ENCODE results near the gene ID2. TPM values are rescaled to one million over a fixed set of nuclear protein-coding genes. Genes with fewer than 3 reads are reported as not detected.
A peak's percentile ranks its signal among the peaks of the same experiment; 100 is the strongest.

ID2 gene
- total and polyA plus RNA-seq, 2 of the 13 experiments (the other 11 are each of a cell fraction or from before 2014, with no cell fraction given): 214 to 719 TPM

- TF ChIP-seq HNF1A (IDR thresholded peaks at IDR 0.05; ENCODE audit: low read depth): peak; percentile 36; the same call in 1 of the 2 replicates
- TF ChIP-seq HNF1A (CRISPR knock-in tag; IDR thresholded peaks at IDR 0.05; ENCODE audit: borderline replicate concordance): peak; percentile 86
- peak; percentile 92; the same call in 1 of the 2 replicates for TF ChIP-seq MTERF4 (CRISPR knock-in tag; IDR thresholded peaks at IDR 0.05)
- peak; percentile 79 for TF ChIP-seq HIVEP1 (CRISPR knock-in tag; IDR thresholded peaks at IDR 0.05)
- peak; percentile 94; the same call in 1 of the 2 replicates for TF ChIP-seq KDM5B (CRISPR knock-in tag; IDR thresholded peaks at IDR 0.05; ENCODE audit: borderline replicate concordance)
- TF ChIP-seq ZNF749 (CRISPR knock-in tag; IDR thresholded peaks at IDR 0.05; ENCODE audit: borderline replicate concordance): peak; percentile 75; the same call in 1 of the 2 replicates
- TF ChIP-seq, protein P1, sequence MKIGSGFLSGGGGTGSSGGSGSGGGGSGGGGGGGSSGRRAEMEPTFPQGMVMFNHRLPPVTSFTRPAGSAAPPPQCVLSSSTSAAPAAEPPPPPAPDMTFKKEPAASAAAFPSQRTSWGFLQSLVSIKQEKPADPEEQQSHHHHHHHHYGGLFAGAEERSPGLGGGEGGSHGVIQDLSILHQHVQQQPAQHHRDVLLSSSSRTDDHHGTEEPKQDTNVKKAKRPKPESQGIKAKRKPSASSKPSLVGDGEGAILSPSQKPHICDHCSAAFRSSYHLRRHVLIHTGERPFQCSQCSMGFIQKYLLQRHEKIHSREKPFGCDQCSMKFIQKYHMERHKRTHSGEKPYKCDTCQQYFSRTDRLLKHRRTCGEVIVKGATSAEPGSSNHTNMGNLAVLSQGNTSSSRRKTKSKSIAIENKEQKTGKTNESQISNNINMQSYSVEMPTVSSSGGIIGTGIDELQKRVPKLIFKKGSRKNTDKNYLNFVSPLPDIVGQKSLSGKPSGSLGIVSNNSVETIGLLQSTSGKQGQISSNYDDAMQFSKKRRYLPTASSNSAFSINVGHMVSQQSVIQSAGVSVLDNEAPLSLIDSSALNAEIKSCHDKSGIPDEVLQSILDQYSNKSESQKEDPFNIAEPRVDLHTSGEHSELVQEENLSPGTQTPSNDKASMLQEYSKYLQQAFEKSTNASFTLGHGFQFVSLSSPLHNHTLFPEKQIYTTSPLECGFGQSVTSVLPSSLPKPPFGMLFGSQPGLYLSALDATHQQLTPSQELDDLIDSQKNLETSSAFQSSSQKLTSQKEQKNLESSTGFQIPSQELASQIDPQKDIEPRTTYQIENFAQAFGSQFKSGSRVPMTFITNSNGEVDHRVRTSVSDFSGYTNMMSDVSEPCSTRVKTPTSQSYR (CRISPR knock-in tag; IDR thresholded peaks at IDR 0.05; ENCODE audit: borderline replicate concordance): peak; percentile 34; the same call in 1 of the 2 replicates
- TF ChIP-seq ZNF3 (CRISPR knock-in tag; IDR thresholded peaks at IDR 0.05): peak; percentile 49; the same call in 1 of the 2 replicates
- no peak for TF ChIP-seq KLF13 (CRISPR knock-in tag; IDR thresholded peaks at IDR 0.05)
- peak; percentile 90 for TF ChIP-seq HNRNPK (IDR thresholded peaks at IDR 0.05; ENCODE audit: low read depth, low read length, poor library complexity, severe bottlenecking)
- no peak for TF ChIP-seq ZNF713 (CRISPR knock-in tag; IDR thresholded peaks at IDR 0.05)
- TF ChIP-seq, protein P2, sequence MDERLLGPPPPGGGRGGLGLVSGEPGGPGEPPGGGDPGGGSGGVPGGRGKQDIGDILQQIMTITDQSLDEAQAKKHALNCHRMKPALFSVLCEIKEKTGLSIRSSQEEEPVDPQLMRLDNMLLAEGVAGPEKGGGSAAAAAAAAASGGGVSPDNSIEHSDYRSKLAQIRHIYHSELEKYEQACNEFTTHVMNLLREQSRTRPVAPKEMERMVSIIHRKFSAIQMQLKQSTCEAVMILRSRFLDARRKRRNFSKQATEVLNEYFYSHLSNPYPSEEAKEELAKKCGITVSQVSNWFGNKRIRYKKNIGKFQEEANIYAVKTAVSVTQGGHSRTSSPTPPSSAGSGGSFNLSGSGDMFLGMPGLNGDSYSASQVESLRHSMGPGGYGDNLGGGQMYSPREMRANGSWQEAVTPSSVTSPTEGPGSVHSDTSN (CRISPR knock-in tag; IDR thresholded peaks at IDR 0.05): peak; percentile 97
- peak; percentile 36; the same call in 1 of the 2 replicates for TF ChIP-seq HNF4G (IDR thresholded peaks at IDR 0.05; ENCODE audit: borderline replicate concordance, low read depth, low read length)
- TF ChIP-seq HNF4G (CRISPR knock-in tag; IDR thresholded peaks at IDR 0.05; ENCODE audit: borderline replicate concordance, low read depth): peak; percentile 68
- peak; percentile 98 for TF ChIP-seq EED (CRISPR knock-in tag; IDR thresholded peaks at IDR 0.05)
- TF ChIP-seq PHF21A (CRISPR knock-in tag; IDR thresholded peaks at IDR 0.05): no peak
- peak; percentile 76; the same call in 1 of the 2 replicates for TF ChIP-seq PITX1 (CRISPR knock-in tag; IDR thresholded peaks at IDR 0.05)
- TF ChIP-seq ZNF10 (CRISPR knock-in tag; IDR thresholded peaks at IDR 0.05; ENCODE audit: borderline replicate concordance, low read depth): no peak
- TF ChIP-seq KDM6A (CRISPR knock-in tag; IDR thresholded peaks at IDR 0.05; ENCODE audit: low read depth): no peak
Observed at GRCh38 chr2:8681786-8682692, at the start of gene ID2 (continued).

Measured in HepG2 (cell line).